ENCODE results near the gene NOX1. TPM values are rescaled to one million over a fixed set of nuclear protein-coding genes. Genes with fewer than 3 reads are reported as not detected.
"Not testable (repeated sequence)": the region's sequence is repeated elsewhere in the genome, so short reads cannot be mapped to it uniquely, and the experiment has no call there.

Gene NOX1
- polyA plus RNA-seq, 1 donor (not counting 4 experiments of a cell fraction or from before 2014, with no cell fraction given), result not detected

- dilution Hi-C loops (cut with MboI; ENCODE audit: extremely low pct_ligation_motif_present, low sequenced_read_pairs), result no loop called here
These were observed 56.8 kb downstream of the NOX1 start for GRCh38 chrX:100817340-100817739.

GRCh38 chrX:100812216-100813158 lies 61.7 kb downstream of the NOX1 start:
- H3K36me3 ChIP-seq (ENCODE audit: control insufficient read depth in 2 of 2, extremely low read depth in 1 of 2, insufficient read depth in 2 of 2, low read length in 2 of 2), result no peaks in the 10 kb centered on the region
- H3K27ac ChIP-seq (ENCODE audit: control insufficient read depth, insufficient read depth, low read length), result no peak overlapping the region
- peak overlapping the region; percentile 5 for H3K4me2 ChIP-seq (ENCODE audit: control insufficient read depth, extremely low read depth, insufficient read depth, low read depth, low read length)
- H3K9me3 ChIP-seq (ENCODE audit: control insufficient read depth, low read depth, low read length), result no peaks in the 10 kb centered on the region
- H3K27me3 ChIP-seq (ENCODE audit: control insufficient read depth, extremely low read depth, insufficient read depth, low read length), result no peaks in the 10 kb centered on the region
- H3K4me3 ChIP-seq (ENCODE audit: control insufficient read depth in 2 of 3, extremely low read depth in 1 of 3, insufficient read depth in 2 of 3, low read depth in 1 of 3, low read length in 3 of 3), result no peak overlapping the region
- H3K4me1 ChIP-seq (ENCODE audit: control insufficient read depth, extremely low read depth, insufficient read depth, low read length), result no peaks in the 10 kb centered on the region
- dilution Hi-C loops (cut with MboI; ENCODE audit: extremely low pct_ligation_motif_present, low sequenced_read_pairs), result no loop called here
- no peaks in the 10 kb centered on the region for H3K9me1 ChIP-seq (ENCODE audit: control insufficient read depth, extremely low read depth, insufficient read depth, low read length)
- H2AFZ ChIP-seq (ENCODE audit: control insufficient read depth, low read length), result peak overlapping the region; percentile 75
- no peaks in the 10 kb centered on the region for H4K20me1 ChIP-seq (ENCODE audit: control insufficient read depth, extremely low read depth, insufficient read depth, low read length)
- H3K79me2 ChIP-seq (ENCODE audit: control insufficient read depth, insufficient read depth, low read length), result no peaks in the 10 kb centered on the region
- TF ChIP-seq EZH2 (IDR thresholded peaks at IDR 0.05; ENCODE audit: low read length) (no peak), CTCF (optimal IDR thresholded peaks at IDR 0.05 in 1 of 3, IDR thresholded peaks at IDR 0.05 in 1 of 3, conservative IDR thresholded peaks at IDR 0.05 in 1 of 3; ENCODE audit: extremely low read depth in 1 of 3, insufficient read depth in 2 of 3, low read length in 3 of 3) (no peak)
- H3K9ac ChIP-seq (ENCODE audit: control insufficient read depth, extremely low read depth, insufficient read depth, low read length), result no peak overlapping the region
- no peak for DNase-seq (ENCODE audit: low read depth, low spot score)
- FAIRE-seq, result no peak

More at GRCh38 chrX:100817340-100817739, 56.8 kb downstream of the NOX1 start:
- Histone ChIP-seq H3K4me3 (ENCODE audit: control insufficient read depth in 2 of 3, extremely low read depth in 1 of 3, insufficient read depth in 2 of 3, low read depth in 1 of 3, low read length in 3 of 3) (no peak overlapping the region), H3K4me2 (ENCODE audit: control insufficient read depth, extremely low read depth, insufficient read depth, low read depth, low read length) (no peak overlapping the region), H3K36me3 (ENCODE audit: control insufficient read depth in 2 of 2, extremely low read depth in 1 of 2, insufficient read depth in 2 of 2, low read length in 2 of 2) (peaks cover 0 to 2% of the 10 kb centered on the region in 2 experiments), H3K27ac (ENCODE audit: control insufficient read depth, insufficient read depth, low read length) (no peak overlapping the region), H3K9me3 (ENCODE audit: control insufficient read depth, low read depth, low read length) (no peaks in the 10 kb centered on the region), H3K9me1 (ENCODE audit: control insufficient read depth, extremely low read depth, insufficient read depth, low read length) (no peaks in the 10 kb centered on the region), H3K79me2 (ENCODE audit: control insufficient read depth, insufficient read depth, low read length) (peaks cover 5% of the 10 kb centered on the region), H4K20me1 (ENCODE audit: control insufficient read depth, extremely low read depth, insufficient read depth, low read length) (no peaks in the 10 kb centered on the region), H3K4me1 (ENCODE audit: control insufficient read depth, extremely low read depth, insufficient read depth, low read length) (no peaks in the 10 kb centered on the region), H3K9ac (ENCODE audit: control insufficient read depth, extremely low read depth, insufficient read depth, low read length) (no peak overlapping the region), H3K27me3 (ENCODE audit: control insufficient read depth, extremely low read depth, insufficient read depth, low read length) (no peaks in the 10 kb centered on the region), H2AFZ (ENCODE audit: control insufficient read depth, low read length) (no peak overlapping the region)
- TF ChIP-seq EZH2 (IDR thresholded peaks at IDR 0.05; ENCODE audit: low read length), result no peak
- no peak for TF ChIP-seq CTCF (optimal IDR thresholded peaks at IDR 0.05 in 1 of 3, IDR thresholded peaks at IDR 0.05 in 1 of 3, conservative IDR thresholded peaks at IDR 0.05 in 1 of 3; ENCODE audit: extremely low read depth in 1 of 3, insufficient read depth in 2 of 3, low read length in 3 of 3)
- DNase-seq (ENCODE audit: low read depth, low spot score), result no peak
- FAIRE-seq, result no peak

- H3K4me3 ChIP-seq (ENCODE audit: control insufficient read depth in 2 of 3, extremely low read depth in 1 of 3, insufficient read depth in 2 of 3, low read depth in 1 of 3, low read length in 3 of 3); FAIRE-seq; DNase-seq (ENCODE audit: low read depth, low spot score); H3K9me3 ChIP-seq (ENCODE audit: control insufficient read depth, low read depth, low read length); H3K79me2 ChIP-seq (ENCODE audit: control insufficient read depth, insufficient read depth, low read length); H3K9ac ChIP-seq (ENCODE audit: control insufficient read depth, extremely low read depth, insufficient read depth, low read length); dilution Hi-C loops (cut with MboI; ENCODE audit: extremely low pct_ligation_motif_present, low sequenced_read_pairs); H2AFZ ChIP-seq (ENCODE audit: control insufficient read depth, low read length); H4K20me1 ChIP-seq (ENCODE audit: control insufficient read depth, extremely low read depth, insufficient read depth, low read length); H3K27ac ChIP-seq (ENCODE audit: control insufficient read depth, insufficient read depth, low read length); H3K4me2 ChIP-seq (ENCODE audit: control insufficient read depth, extremely low read depth, insufficient read depth, low read depth, low read length); H3K36me3 ChIP-seq (ENCODE audit: control insufficient read depth in 2 of 2, extremely low read depth in 1 of 2, insufficient read depth in 2 of 2, low read length in 2 of 2); H3K4me1 ChIP-seq (ENCODE audit: control insufficient read depth, extremely low read depth, insufficient read depth, low read length); H3K27me3 ChIP-seq (ENCODE audit: control insufficient read depth, extremely low read depth, insufficient read depth, low read length); H3K9me1 ChIP-seq (ENCODE audit: control insufficient read depth, extremely low read depth, insufficient read depth, low read length): not testable (repeated sequence)
These were observed 65.9 kb downstream of the NOX1 start for GRCh38 chrX:100808265-100808664.
